ENCODE measurements around the gene NR4A1. TPM values are rescaled to one million over a fixed set of nuclear protein-coding genes. Genes with fewer than 3 reads are reported as not detected.

Gene NR4A1
- total and polyA plus RNA-seq, 2 of the 13 experiments (the other 11 are each of a cell fraction or from before 2014, with no cell fraction given): 5.7 to 15.2 TPM

DNA sequence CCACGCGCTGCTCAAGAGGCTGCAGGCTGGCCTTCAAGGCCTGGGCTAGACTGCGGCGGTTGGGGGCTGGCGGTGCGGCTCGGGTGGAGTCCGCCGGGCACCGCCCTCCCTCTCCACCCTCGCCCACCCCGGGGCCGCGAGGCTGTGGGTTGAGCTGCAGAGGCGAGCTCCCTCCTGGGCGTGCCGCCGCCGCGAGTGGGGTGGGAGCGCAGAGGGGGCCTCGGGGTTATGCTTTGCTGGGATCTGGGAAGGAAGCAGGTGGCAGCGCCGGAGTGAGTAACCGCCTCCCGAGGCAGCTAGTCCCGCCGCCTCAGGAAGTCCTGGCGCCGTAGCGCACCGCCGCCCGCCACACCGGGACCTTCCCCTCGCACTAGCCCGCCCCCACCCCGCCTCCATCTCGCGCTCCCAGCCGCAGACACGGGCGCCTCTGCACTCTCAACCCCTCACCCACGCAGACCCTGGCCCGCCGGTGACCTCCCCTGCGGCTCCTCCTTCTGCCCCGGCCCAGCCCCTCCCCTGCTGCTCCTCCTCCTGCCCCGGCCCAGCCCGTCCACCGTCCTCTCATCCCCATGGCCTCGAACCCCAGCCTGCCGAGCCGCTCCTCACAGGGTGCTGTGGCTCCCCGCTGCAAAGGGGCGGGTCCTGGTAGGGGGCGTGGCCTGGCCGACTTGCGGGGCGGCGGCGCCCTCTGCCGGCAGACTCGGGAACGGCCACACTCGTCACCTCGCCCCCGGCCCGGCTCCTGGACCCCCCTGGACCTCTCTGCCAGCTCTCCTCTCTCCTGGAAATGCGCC lies 27.9 kb upstream of the NR4A1 start (continued):
- TF ChIP-seq XRCC5 (optimal IDR thresholded peaks at IDR 0.05; ENCODE audit: low read length) (peak; percentile 86), KLF16 (CRISPR knock-in tag; IDR thresholded peaks at IDR 0.05) (no peak; a peak in 1 of 4 replicates), NCOA1 (CRISPR knock-in tag; IDR thresholded peaks at IDR 0.05) (no peak), NR2C2 (CRISPR knock-in tag; IDR thresholded peaks at IDR 0.05; ENCODE audit: borderline replicate concordance) (no peak), MYNN (CRISPR knock-in tag; IDR thresholded peaks at IDR 0.05; ENCODE audit: low read depth) (no peak), HNRNPL (IDR thresholded peaks at IDR 0.05; ENCODE audit: low read depth, low read length) (no peak), PHF5A (CRISPR knock-in tag; IDR thresholded peaks at IDR 0.05; ENCODE audit: low read depth, unreplicated experiment) (no peak), CBFB (CRISPR knock-in tag; IDR thresholded peaks at IDR 0.05) (0 out of 2 replicates have a peak, but pooled peaks have one; percentile 48), GATAD2A (CRISPR knock-in tag; IDR thresholded peaks at IDR 0.05) (no peak), AGO1 (IDR thresholded peaks at IDR 0.05; ENCODE audit: low read depth, low read length, poor library complexity, severe bottlenecking) (peak; percentile 34), ZNF572 (CRISPR knock-in tag; IDR thresholded peaks at IDR 0.05) (0 out of 2 replicates have a peak, but pooled peaks have one; percentile 48), SRSF1 (optimal IDR thresholded peaks at IDR 0.05; ENCODE audit: low read depth, low read length) (no peak), BORCS8-MEF2B (CRISPR knock-in tag; IDR thresholded peaks at IDR 0.05) (no peak), SP2 (CRISPR knock-in tag; IDR thresholded peaks at IDR 0.05) (no peak; the same call in 1 of the 2 replicates), ZNF83 (CRISPR knock-in tag; IDR thresholded peaks at IDR 0.05; ENCODE audit: borderline replicate concordance) (peak; percentile 83; the same call in 1 of the 2 replicates), ZNF468 (CRISPR knock-in tag; IDR thresholded peaks at IDR 0.05) (no peak), ZNF589 (CRISPR knock-in tag; conservative IDR thresholded peaks at IDR 0.05) (no peak), ZBTB7B (CRISPR knock-in tag; IDR thresholded peaks at IDR 0.05) (peak; percentile 84), TMF1 (CRISPR knock-in tag; IDR thresholded peaks at IDR 0.05; ENCODE audit: low read depth) (0 out of 2 replicates have a peak, but pooled peaks have one; percentile 71)
- TF ChIP-seq, protein P1, sequence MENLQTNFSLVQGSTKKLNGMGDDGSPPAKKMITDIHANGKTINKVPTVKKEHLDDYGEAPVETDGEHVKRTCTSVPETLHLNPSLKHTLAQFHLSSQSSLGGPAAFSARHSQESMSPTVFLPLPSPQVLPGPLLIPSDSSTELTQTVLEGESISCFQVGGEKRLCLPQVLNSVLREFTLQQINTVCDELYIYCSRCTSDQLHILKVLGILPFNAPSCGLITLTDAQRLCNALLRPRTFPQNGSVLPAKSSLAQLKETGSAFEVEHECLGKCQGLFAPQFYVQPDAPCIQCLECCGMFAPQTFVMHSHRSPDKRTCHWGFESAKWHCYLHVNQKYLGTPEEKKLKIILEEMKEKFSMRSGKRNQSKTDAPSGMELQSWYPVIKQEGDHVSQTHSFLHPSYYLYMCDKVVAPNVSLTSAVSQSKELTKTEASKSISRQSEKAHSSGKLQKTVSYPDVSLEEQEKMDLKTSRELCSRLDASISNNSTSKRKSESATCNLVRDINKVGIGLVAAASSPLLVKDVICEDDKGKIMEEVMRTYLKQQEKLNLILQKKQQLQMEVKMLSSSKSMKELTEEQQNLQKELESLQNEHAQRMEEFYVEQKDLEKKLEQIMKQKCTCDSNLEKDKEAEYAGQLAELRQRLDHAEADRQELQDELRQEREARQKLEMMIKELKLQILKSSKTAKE (CRISPR knock-in tag; IDR thresholded peaks at IDR 0.05; ENCODE audit: borderline replicate concordance): peak; percentile 14; the same call in 1 of the 2 replicates
- TF ChIP-seq, protein P2, sequence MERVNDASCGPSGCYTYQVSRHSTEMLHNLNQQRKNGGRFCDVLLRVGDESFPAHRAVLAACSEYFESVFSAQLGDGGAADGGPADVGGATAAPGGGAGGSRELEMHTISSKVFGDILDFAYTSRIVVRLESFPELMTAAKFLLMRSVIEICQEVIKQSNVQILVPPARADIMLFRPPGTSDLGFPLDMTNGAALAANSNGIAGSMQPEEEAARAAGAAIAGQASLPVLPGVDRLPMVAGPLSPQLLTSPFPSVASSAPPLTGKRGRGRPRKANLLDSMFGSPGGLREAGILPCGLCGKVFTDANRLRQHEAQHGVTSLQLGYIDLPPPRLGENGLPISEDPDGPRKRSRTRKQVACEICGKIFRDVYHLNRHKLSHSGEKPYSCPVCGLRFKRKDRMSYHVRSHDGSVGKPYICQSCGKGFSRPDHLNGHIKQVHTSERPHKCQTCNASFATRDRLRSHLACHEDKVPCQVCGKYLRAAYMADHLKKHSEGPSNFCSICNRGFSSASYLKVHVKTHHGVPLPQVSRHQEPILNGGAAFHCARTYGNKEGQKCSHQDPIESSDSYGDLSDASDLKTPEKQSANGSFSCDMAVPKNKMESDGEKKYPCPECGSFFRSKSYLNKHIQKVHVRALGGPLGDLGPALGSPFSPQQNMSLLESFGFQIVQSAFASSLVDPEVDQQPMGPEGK (CRISPR knock-in tag; IDR thresholded peaks at IDR 0.05): peak; percentile 85; the same call in 1 of the 2 replicates
- TF ChIP-seq, protein P3, sequence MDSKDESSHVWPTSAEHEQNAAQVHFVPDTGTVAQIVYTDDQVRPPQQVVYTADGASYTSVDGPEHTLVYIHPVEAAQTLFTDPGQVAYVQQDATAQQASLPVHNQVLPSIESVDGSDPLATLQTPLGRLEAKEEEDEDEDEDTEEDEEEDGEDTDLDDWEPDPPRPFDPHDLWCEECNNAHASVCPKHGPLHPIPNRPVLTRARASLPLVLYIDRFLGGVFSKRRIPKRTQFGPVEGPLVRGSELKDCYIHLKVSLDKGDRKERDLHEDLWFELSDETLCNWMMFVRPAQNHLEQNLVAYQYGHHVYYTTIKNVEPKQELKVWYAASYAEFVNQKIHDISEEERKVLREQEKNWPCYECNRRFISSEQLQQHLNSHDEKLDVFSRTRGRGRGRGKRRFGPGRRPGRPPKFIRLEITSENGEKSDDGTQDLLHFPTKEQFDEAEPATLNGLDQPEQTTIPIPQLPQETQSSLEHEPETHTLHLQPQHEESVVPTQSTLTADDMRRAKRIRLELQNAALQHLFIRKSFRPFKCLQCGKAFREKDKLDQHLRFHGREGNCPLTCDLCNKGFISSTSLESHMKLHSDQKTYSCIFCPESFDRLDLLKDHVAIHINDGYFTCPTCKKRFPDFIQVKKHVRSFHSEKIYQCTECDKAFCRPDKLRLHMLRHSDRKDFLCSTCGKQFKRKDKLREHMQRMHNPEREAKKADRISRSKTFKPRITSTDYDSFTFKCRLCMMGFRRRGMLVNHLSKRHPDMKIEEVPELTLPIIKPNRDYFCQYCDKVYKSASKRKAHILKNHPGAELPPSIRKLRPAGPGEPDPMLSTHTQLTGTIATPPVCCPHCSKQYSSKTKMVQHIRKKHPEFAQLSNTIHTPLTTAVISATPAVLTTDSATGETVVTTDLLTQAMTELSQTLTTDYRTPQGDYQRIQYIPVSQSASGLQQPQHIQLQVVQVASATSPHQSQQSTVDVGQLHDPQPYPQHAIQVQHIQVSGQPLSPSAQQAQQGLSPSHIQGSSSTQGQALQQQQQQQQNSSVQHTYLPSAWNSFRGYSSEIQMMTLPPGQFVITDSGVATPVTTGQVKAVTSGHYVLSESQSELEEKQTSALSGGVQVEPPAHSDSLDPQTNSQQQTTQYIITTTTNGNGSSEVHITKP (CRISPR knock-in tag; IDR thresholded peaks at IDR 0.05; ENCODE audit: low read depth): no peak

All from HepG2 (cell line).